SHP77 treated with DMSO at 0.1 percent for 48 hours (cell line): ENCODE data around the gene ARSG.
"Not testable (repeated sequence)": the region's sequence is repeated elsewhere in the genome, so short reads cannot be mapped to it uniquely, and the experiment has no call there.

ENCODE experiments used
- DNase-seq: peaks from one replicate; lab custom pipeline; 2025; lab: John Stamatoyannopoulos, UW

Gene ARSG

DNA sequence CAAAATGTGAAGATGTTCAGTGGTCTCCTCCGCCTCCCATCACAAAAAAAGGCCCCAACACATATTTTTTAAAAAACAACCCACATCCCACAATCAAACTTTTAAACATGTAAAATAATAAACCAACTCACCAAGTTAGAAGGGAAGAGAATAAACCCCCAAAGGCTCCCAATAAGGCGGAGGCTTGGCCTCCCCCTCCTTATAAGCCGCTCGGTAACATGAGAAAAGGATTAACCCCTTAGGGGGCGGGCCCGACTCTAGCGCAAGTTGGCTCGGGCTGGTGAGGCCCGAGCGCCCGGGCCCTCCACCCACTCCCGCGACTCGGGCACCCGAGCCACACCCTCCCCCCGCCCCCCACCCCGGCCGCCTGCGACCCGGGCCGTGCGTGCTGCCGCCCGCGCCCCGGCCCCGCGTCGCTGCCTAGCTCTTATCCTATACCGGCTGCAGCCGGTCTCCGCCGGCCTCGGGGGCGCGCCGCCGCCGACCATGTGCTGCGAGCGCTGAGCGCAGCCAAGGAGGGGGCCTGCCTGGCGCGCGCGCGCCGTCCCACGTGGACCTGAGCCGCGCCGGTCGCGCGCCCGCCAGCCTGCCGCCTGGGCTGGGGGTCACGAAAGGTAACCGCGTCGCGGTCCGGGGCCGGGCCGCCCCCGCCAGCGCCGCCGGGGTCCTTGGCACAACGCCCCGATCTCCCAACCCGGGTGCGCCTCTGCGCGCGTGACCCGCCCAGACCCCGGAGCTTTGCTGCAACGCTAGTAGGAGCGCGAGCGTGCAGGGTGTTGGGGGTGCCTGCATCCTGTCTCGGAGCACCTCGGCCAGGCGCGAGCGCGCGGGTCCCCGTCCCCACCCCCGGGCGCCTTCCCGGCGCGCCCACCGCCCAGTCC lies at the start of gene ARSG, which contains the start of gene SLC16A6:
ARSG (plus strand) TSS at position 541 of the 881 bp plus-strand sequence. CDS start 15,999 bp downstream, outside the sequence.
SLC16A6 (minus strand) TSS at position 173 of the 881 bp plus-strand sequence. CDS start 12,807 bp downstream, outside the sequence.
- no peak for DNase-seq

DNA sequence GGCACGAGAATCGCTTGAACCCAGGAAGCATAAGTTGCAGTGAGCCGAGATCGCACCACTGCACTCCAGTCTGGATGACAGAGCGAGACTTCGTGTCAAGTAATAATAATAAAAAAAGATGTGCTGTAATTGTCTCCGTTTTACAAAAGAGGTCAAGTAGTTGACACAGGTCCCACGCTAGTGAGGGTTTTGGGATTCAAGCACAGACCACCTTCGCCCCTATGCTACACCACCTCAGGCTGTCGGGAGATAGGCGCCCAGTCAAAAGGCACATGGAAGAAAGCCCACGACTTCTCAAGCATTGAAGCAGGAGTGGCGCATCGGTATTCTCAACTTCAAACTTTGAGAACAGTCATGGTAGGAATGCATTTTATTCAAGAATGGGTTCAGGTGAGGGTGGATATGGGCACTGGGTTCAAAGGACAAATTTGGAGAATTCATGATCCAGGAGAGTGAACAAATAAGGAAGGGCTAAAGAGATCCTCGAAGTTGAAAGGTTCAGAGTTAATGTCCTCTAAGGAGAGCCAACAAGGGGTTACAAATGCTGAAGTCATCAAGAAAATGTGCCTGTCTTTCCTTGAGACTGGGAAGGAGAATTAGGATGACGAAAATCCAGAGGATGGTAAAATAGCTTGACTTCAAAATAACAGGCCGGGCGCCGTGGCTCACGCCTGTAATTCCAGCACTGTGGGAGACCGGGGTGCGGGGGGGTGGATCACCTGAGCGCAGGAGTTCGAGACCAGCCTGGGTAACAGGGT lies 44.8 kb upstream of the ARSG start:
- DNase-seq, result no peak

DNA sequence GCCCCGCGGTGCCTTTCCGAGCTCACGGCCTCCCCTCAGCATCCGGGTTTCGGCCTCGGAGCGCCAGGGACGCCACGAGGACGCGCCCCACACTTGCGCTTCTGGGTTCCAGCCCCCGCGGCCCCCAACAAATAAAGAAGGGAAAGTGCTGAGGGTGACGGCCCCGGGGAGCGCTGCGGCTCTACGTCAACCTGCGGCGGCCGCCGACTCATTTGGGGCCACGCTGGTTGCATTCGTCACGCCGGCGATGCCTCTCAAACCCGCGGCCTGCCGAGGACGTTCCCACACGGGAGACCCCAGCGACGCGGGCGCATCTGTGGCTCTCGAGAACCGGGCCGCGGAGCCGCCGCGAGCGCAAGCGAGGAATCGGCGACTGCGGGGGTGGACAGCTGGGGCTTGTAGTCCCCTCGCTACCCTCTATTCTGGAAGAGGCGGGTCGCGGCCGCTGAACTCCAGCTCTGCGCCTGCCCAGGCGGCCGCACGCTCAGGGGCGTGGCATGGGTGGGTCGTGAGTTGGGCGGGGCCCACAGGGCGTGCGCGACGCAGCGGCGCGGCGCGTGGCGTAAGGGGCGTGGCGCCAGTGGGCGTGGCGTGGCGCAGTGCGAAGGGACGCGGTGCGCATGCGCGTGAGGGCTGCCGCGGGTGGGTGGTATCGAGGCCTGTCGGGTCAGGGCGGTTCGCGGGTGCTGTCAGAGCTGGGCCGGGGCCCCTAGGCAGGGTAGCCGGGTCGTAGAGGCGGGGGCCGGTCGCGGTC lies 43.7 kb upstream of the ARSG start, which contains the start of gene AMZ2:
AMZ2 (plus strand) TSS at position 599 of the 754 bp plus-strand sequence. CDS start 2,145 bp downstream, outside the sequence.
- peak; percentile 53 for DNase-seq

DNA sequence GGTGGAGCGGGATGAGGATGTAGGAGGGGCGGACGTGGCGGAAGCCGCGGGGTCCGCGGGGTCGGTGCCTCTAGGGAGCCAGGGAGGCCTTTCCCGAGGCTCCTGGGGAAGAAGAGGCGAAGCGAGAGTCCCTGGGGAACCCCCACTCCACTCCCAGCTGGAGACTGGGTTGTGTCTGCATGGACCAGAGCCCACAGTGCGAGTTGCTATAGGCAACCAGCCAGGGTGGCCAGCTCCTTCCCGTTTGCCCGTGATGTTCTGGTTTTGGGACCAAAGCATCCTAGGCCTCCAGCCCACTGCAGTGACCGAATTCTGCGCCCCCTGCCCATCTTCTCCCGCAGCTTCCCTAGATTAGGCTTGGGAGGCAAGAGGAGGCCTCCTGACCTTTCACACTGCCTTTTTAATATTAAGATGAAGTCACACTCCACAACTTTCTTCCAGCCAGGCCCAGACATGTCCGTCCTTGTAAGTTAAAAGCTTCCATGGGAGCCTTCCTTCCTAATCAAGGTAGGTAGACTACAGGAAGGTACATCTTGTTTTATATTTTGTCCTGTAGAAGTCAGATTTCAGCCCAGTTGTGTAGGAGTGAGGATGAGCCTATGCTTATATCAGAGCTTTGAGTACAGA lies 43.0 kb upstream of the ARSG start:
- no peak for DNase-seq

DNA sequence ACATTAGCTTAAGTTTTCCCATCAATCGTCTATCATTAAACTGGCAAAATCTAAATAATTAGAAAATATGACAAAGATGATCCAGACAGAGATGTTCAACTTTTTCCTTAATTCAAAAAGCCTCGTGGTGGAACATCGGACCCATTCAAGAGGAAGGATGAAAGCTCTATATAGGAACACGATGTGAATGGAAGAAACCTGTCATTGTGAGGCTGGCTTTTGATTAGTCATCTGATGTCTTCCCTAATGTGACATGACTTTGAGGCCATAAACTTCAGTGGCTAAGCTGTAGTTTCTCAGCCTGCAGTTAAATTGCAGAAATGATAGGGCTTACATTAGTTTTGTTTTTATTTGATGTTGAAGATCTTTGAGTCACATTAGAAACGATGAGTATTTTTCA lies 42.4 kb upstream of the ARSG start:
- DNase-seq, result no peak

DNA sequence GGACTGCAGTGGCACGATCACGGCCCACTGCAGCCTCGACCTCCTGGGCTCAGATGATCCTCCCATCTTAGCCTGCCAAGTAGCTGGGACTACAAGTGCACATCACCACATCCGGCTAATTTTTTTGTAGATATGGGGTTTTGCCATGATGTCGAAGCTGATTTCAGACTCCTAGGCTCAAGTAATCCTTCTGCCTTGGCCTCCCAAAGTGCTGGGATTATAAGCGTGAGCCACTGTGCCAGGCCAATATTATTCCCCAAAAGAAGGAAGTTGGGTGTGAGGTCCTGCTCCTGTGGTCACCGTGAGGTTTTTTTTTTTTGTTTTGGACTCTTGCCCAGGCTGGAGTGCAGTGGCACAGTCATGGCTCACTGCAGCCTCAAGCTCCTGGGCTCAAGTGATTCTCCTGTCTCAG lies 41.9 kb upstream of the ARSG start:
- no peak for DNase-seq

DNA sequence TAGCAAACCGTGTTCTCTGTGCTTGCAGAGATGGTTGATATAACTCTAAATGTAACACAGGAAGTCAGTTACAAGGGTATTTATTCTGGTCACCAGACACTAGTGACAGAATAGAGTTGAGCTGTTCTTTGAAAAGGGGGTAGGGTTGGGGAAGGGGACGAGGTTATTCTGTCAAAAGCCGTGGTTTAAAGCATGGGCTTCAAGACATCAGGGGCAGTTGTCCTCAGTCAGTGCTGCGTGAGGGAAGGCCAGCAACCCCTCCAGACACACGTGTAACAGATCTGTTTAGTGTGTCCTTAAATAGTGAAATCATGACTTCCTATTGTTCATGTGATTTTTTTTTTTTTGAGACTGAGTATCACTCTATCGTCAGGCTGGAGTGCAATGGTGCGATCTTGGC lies 37.9 kb upstream of the ARSG start:
- not testable (repeated sequence) for DNase-seq

DNA sequence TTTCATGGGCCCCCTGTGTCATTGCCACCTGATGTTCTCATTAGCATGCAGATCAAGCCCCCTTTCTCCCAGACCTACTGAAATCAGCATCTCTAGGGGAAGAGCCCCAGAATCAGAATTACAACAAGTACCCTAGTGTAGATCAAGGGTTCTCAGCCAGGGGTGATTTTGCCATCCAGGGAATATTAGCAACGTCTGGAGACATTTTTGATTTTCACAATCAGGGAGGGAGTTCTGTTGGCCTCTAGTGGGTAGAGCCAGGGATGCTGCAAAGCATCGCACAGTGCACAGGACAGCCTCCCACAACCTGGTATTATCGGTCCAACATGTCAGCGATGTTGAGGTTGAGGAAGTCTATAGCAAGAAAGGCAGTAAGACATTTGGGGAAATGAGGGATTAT lies 36.1 kb upstream of the ARSG start:
- DNase-seq, result no peak

DNA sequence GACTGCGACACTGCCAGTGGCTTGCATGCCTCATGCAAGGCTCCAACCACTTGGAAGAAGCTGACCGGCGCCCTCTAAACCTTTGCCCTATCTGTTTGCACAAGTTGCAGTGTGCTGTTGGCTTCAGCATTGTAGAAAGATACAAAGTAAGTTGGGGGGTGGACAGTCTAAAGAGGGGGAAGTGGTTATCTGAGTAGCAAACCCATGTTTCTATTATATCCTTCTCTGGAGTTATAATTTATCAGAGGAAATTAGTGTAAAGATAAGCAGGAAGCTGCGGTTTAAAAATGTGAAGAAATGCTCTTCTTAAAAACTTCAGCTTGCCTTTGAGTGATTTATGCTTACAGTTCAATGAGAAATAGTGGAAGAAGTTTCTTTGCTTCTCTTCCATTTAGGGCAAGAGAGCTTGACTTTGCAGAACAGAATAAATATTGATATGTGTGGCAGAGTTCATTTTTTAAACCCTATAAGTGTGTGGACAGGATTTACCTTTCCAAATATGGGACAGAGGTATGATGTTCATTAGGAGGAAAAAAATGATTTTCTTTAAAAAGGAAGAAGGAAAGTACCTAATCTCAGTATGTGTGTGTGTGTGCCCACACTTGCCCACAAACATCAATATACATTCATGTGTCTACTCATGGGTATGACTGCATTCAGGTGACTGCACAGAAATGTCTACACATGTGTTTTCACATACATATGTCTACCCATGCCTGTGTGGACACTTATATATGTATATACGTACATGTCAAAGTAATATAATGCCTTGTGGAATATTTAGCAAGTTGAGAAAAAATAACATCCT lies 35.4 kb upstream of the ARSG start:
- DNase-seq, result no peak

DNA sequence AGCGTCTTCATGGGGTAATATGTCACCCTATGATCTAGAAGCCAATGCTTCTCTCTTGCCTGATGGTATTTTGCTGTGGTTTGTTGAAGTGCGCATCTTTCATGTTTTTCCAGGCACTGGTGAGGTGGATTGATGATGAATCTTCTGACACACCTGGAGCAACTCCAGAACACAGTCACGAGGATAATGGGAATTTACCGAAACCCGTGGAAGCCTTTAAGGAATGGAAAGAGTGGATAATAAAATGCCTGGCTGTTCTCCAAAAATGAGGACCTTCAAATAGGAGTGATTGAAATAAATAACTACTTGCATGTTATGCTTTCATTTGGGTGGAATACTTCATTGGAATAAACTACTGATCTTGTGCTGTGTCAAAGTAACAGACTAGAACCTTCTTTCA lies 34.6 kb upstream of the ARSG start:
- not testable (repeated sequence) for DNase-seq

DNA sequence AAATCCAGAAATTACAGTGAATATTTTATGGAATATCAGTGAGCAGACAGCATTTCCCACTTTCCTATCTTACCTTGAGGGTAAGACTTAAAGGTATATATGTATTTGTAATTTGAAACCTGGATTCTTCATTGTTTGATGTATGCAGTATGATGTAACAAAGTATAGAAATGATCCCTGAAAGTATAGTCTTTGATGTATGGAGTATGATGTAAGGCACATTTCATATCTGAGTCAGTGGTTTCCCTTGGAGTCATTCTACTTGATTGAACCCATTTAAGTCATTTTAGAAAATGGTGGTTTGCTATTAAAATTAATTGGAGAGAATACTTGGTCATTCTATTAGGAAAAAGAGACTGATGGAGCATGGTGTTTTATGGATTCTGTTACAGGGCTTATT lies 33.4 kb upstream of the ARSG start:
- no peak for DNase-seq

DNA sequence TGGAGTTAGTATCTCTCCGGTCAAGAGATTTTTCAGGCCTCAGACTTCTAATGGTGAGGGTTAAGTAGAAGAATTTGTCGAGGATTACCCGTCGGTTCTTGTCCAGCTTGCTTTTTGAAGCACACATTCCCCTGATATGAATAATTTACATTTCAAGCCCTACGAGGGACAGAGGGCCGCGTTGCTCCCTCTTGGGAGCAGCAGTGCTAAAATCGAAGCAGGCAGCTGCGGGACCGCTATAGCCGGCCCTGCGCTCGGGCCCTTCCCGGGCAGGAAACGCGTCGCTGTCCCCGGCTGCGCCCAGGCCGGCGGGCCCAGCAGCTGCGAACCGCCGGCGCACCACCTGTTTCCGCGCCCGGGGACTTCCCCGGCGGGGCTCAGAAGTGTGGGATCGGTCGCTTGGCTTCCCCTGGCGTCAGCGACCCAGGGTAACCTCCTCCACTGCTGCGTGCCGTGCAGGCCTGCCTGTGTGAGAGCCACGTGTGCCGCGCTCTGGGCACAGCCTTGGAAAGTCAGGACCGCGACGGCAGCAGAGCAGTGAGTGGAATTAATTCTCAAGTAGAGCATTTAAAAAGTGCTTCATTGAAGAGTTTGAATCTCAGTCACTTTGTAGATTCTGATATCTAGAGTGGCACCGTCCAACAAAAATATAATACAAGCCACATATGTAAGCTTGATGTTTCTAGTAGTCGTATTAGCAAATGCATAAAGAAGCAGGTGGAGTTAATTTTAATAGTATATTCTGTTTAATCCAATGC lies 32.2 kb upstream of the ARSG start:
- DNase-seq, result peak; percentile 17

DNA sequence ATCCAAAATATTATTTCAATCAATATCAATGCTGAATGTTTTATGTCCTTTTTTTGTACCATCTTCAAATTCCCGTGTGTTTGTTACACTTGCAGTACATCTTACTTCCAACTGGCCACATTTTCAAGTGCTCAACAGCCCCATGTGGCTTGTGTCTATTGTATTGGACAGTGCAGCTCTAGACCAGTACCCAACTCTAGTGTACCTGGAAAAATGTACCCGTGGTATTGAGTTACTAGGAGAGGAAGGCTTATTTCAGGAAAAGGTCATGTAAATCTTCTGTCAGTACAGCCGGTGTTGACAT lies 31.7 kb upstream of the ARSG start:
- peak; percentile 43 for DNase-seq

DNA sequence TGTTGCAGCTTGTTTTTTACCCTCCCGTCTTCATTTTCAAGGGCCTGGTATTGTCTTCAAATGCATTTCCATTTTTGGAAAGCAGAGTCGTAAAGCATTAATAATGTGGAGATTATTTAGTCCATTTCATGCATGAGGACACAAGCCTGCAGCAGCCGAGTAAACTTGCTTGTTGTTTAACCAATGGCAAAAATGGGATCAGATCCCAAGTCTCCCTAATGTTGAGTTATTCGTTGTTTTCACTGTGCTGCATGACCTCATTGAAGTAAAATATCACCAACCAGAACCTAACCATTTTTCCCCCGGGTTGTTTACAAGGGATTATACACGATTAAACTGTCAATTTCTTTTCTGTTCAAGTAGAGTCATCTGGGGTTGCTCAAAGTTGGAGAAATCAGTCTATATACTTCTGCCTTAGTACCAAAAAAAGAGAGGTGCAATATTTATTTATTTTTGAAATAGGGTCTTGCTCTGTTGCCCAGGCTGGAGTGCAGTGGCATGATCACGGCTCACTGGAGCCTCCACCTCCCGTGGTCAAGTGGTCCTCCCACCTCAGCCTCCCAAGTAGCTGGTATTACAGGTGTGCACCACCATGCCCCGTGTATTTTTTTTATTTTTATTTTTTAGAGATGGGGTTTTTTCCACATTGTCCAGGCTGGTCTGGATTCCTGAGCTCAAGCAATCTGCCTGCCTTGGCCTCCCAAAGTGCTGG lies 31.1 kb upstream of the ARSG start:
- no peak for DNase-seq

DNA sequence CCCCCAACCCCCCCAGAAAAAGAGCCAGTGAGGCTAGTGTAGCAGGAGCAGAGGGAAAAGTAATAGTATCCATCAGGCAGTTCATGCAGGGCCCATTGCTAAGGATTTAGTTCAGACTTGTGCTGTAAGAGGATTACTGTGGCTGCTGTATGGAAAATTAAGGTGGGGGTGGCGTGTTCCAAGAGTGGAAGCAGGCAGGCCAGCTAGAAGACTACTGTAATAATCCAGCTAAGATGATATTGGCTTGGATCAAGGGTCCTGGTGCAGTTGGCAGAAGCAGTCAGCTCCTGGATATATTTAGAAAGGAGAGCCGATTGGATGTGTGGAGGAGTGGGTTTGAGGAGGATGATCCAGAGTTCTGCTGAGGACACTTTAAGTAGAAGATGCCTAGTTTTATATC lies 28.8 kb upstream of the ARSG start:
- not testable (repeated sequence) for DNase-seq

DNA sequence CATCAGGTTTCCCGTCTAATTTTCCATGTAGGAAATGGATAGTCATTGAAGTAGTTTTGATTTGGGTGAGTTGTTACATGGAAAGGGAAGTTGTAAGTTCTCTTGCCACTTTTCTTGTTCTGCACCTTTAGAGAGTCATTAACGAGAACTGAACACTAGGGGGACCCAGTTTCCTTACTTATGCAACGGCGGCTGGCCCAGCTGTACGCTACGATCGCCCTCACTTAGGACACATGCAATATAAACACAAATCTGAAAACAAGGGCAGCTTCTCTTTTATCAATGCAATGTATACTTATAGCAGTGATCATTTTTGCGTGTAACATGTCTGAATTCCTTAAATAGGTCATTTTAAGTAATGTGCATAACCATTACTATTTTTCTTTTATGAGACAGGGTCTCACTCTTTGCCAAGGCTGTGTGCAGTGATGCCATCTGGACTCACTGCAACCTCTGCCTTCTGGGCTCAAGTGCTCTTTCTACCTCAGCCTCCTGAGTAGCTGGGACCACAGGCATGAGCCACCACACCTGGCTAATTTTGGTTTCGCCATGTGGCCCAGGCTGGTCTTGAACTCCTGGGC lies 28.1 kb upstream of the ARSG start:
- DNase-seq, result peak; percentile 13

DNA sequence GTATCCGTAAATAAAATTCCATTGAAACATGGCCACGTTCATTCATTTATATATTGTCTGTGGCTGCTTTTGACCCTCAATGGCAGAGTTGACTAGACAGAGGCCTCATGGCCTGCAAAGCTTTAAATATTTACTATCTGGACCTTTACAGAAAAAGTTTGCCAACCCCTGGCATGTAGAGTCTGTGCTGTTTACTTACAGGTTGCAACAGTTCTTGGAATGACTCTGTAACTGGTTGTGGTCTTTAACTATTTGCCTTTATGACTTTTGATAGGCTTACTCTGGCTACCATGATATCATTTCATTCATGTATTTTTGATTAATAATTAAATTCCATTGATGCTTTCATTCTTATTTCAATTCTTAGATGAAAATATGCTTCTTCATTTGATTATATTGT lies 25.5 kb upstream of the ARSG start:
- DNase-seq, result not testable (repeated sequence)

DNA sequence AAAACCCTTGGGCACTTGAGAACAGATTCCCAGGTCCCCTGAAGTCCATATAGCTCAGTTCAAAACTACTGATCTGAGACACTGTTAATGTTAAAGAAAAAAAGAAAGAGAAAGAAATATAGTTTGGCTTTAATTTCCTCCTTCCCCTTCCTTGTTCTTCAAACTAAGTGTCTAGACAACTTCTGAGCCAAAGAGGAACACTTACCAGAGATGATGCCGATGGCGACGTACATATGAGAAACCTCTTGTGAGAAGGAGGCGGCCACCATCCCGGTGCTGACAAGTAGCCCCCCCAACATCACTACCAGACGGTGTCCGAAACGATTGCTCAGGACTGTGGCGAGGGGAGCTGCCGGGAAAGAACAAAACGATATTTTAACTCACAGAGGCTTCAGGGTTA lies 17.6 kb upstream of the ARSG start:
- no peak for DNase-seq

DNA sequence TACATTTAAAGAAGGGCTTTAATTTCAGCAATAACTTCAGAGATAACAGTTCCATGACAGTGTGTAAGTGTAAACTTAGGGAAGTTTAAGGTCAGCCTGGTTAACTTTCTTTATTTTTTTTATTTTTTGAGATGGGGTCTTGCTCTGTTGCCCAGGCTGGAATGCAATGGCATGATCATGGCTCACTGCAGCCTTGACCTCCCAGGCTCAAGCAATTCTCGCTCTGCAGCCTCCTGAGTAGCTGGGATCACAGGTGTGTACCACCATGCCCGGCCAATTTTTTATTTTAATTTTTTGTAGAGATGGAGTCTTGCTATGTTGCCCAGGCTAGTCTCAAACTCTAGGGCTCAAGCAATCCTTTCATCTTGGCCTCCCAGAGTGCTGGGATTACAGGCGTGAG lies 15.0 kb upstream of the ARSG start:
- DNase-seq, result not testable (repeated sequence)
